Neural progenitor cell (in vitro differentiated cells): ENCODE data around the gene FHL1.

Experiments
- CTCF ChIP-seq: fragments of 200-600 bp; sonication (generic); IDR thresholded peaks from 2 replicates; pipeline ENCODE4 v1.5.1; 2017; ENCODE audit warnings: antibody characterized with exemption, mild to moderate bottlenecking
- EZH2 ChIP-seq: fragments of 200-600 bp; sonication (generic); IDR thresholded peaks from 2 replicates; pipeline ENCODE4 v1.6.1; 2017; ENCODE audit warnings: antibody characterized with exemption, mild to moderate bottlenecking, moderate library complexity
- EZH2phosphoT487 ChIP-seq: fragments of 200-600 bp; sonication (generic); IDR thresholded peaks from 2 replicates; pipeline ENCODE4 v1.6.1; 2017; ENCODE audit warnings: antibody characterized with exemption

GRCh38 chrX:136194536-136194935, 47.2 kb downstream of the FHL1 start:
- TF ChIP-seq CTCF (no peak), EZH2 (no peak), EZH2phosphoT487 (no peak)
